Measurements from ENCODE around the gene EPB41.

- no peak for TF ChIP-seq CTCF (IDR thresholded peaks at IDR 0.05; ENCODE audit: low read depth, low read length)
- no peak for TF ChIP-seq EZH2phosphoT487 (IDR thresholded peaks at IDR 0.05; ENCODE audit: low read depth)
Measured at GRCh38 chr1:28899267-28899666, 15.1 kb upstream of the EPB41 start.
